GOT3 (cell line): ENCODE data around the gene LHX2.
"Not testable (repeated sequence)": the region's sequence is repeated elsewhere in the genome, so short reads cannot be mapped to it uniquely, and the experiment has no call there.

ENCODE experiments used
- DNase-seq: peaks from one replicate; lab custom pipeline; 2025; ENCODE audit warnings: mixed read lengths; lab: John Stamatoyannopoulos, UW

LHX2 gene, protein sequence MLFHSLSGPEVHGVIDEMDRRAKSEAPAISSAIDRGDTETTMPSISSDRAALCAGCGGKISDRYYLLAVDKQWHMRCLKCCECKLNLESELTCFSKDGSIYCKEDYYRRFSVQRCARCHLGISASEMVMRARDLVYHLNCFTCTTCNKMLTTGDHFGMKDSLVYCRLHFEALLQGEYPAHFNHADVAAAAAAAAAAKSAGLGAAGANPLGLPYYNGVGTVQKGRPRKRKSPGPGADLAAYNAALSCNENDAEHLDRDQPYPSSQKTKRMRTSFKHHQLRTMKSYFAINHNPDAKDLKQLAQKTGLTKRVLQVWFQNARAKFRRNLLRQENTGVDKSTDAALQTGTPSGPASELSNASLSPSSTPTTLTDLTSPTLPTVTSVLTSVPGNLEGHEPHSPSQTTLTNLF

DNA sequence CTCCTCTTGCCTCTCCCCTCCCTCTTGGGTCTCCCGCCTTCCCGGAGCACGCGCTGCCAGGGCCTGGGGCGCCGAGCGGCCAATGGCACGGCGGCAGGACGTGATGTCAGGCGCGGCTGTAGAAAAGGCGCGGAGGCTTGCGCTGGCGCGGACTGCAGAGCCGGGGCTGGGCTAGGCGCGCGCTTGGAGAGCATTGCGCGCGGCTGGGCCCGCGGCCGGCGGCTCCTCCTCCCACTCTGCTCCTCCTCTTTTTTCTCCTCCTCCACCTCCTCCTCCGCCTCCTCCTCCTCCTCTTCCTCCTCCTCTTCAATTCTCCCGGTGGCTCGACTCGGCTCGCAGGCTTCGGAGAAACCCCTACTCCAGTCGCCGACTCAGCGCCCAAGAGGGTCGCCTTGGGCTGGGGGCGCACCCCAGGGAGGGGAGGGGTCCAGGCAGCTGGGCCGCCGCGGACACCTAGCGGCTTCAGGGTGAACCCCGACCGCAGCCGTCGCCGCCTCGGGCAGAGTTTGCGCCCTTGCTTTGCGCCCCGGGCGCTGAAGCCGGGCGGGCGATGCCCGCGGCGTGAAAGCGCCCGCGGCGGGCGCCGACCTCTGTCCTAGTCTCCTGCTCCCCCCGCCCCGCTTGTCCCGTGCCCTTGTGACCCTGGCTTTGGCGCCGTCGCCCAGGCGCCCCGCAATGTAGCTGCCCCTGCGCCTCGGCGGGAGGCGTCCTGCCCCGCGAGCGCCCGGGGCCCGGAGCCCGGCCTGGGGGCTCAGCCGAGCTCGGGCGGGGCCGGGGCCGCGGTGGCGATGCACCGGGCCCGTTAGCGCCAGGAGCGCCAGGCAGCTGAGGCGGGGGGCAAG lies at the start of gene LHX2:
Gene LHX2, plus strand, starts transcription at position 309 of the 842 bp plus-strand sequence. CDS start 581 bp downstream, outside the sequence.
- DNase-seq = peak; percentile 11

- DNase-seq = no peak
Observed at GRCh38 chr9:123964761-123965160, 46.8 kb upstream of the LHX2 start.

DNA sequence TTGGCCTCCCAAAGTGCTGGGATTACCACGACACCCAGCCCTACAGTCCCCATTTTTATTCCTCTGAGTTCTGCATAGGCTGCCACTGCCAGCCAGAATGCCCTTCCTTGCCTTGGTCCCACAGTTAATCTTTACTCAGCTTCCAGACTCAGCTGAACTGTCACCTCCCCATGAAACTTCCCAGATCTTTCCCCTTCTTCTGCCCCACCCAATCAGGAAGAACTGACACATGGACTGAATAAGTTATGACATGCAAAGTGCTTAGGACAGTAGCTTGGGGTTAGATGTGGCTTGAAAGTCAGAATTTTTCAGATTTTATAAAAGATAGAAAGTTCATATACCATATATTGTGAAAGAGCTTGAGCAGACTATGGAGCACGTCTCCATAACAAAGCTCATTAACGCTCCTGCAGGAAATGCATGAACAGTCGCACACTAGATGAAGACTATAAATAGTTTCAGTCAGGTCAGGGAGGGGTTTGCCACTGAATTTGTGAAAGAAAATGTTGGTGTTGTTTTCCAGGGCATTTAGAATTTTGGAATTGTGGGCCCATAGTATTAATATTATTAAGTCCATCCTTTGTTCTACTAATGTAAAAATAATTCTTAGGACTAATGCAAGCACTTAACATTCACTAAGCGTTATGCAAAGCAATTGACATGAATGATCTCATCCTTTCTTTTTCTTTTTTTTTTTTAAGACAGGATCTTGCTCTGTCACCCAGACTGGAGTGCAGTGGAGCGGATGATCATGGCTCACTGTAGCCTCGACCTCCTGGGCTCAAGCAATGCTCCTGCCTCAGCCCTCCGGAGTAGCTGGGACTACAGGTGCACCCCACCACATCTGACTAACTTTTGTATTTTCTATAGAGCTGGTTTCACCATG lies 45.5 kb upstream of the LHX2 start:
- no peak for DNase-seq

DNA sequence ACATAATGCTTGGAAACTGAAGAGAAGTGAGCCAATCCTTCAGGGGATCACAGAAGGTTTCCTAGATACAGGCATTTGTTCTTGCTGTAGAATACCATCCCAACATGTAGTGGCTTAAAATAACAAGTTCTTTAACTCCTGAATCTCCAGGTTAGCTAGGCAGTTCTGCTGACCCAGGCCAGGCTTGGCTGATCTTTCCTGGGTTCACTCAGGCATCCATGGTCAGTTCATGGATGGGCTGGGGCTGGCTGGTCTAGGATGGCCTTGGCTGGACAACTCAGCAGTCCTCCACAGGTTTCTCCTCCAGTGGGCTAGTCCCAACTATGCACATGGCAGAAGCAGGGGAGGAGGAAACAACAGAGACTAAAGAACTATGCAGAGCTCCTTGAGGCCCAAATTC lies 44.2 kb upstream of the LHX2 start:
- no peak for DNase-seq

GRCh38 chr9:123972618-123973017 lies 39.0 kb upstream of the LHX2 start:
- no peak for DNase-seq

- DNase-seq = no peak
Observed at GRCh38 chr9:123973590-123974223, 37.9 kb upstream of the LHX2 start.

- no peak for DNase-seq
Observed at GRCh38 chr9:123974471-123974870, 37.1 kb upstream of the LHX2 start.

- DNase-seq = no peak
Observed at GRCh38 chr9:123975871-123976270, 35.7 kb upstream of the LHX2 start.

GRCh38 chr9:123976579-123976978 lies 35.0 kb upstream of the LHX2 start:
- not testable (repeated sequence) for DNase-seq

GRCh38 chr9:123978981-123979380 lies 32.6 kb upstream of the LHX2 start:
- DNase-seq = no peak

- no peak for DNase-seq
Observed at GRCh38 chr9:123982535-123982934, 29.0 kb upstream of the LHX2 start.

GRCh38 chr9:123983047-123983446 lies 28.5 kb upstream of the LHX2 start:
- DNase-seq = no peak

- no peak for DNase-seq
Observed at GRCh38 chr9:123984802-123985201, 26.8 kb upstream of the LHX2 start.

DNA sequence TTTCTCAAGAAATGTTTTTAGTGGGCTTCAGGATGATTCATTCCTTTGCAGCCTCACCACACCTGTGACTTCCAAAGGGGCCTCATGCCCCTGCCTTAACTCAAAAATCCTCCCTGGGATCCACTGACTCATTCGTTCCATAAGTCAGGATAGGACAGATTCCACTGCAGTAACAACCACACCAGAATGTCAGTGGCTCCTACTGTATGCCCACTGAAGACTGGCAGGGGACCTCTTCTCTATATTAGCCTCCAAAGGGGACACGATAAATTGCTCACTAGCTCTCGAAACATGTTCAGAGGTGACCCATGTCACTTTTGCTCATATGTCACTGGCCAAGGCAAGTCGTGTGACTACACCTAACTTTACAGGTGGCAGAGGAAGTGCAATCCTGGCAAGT lies 25.7 kb upstream of the LHX2 start:
- DNase-seq = no peak

DNA sequence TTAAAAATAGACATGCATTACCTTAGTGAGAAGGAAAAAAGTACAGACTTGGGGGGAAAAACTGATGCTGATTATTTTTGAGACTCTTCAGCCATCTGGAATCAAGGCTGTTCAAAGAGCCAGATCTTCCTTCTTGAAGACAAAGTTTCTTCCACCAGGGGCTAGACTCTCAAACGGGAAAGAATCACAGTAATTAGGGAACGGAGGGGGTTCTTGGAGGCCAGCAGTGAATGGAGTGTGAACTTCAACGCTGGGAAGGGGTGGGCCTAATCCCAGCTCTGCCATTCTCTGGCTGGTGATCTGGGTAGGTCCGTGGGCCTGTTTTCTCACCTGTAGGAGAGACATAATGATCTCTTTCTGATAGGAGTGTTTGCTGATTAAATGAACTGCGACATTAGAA lies 21.1 kb upstream of the LHX2 start:
- no peak for DNase-seq

- not testable (repeated sequence) for DNase-seq
Observed at GRCh38 chr9:123992679-123993078, 18.9 kb upstream of the LHX2 start.

GRCh38 chr9:123996731-123997421 lies 14.7 kb upstream of the LHX2 start:
- DNase-seq = no peak

DNA sequence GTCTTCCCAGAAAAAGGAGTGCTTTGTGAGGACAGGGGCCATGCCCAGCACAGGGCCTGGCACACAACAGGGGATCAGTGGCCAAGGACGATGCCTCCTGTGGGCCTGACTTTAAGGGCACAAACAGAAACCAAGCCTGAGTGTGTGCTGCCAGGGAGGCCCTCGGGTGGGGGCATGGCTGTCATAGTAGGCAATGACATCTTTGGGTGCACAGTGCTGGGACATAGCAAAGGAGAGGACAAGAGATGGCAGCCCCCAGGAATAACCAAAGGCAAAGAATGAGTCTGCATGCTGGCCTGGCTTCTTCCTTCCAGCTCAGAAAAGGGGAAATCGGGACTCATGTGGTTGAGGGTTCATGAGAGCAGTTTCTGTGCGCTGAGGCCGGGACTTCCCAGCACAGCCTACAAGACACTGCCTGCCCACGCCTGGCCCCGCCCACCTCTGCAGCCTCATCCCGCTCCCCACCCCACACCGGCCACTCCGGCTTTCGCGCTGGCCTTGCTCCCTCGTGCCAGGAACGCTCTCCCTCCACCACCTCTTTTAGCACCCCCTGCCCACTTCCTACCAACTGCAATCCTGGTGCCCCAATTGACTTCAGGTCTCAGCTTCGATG lies 13.8 kb upstream of the LHX2 start:
- no peak for DNase-seq

- no peak for DNase-seq
Observed at GRCh38 chr9:123998278-123998925, 13.2 kb upstream of the LHX2 start.
